OCI-M2 (cell line): Measurements from ENCODE around the gene RANBP17.
"Not testable (repeated sequence)": the region's sequence is repeated elsewhere in the genome, so short reads cannot be mapped to it uniquely, and the experiment has no call there.

Experiments used
- DNase-seq: peaks from one replicate; lab custom pipeline; 2025; ENCODE audit not compliant: unreplicated experiment; lab: John Stamatoyannopoulos, UW

Gene RANBP17

GRCh38 chr5:170861917-170862766 lies at the start of gene RANBP17:
TSS of gene RANBP17 (plus strand) at chr5:170862018.
- DNase-seq: no peak

- DNase-seq: no peak
These were observed 48.6 kb upstream of the RANBP17 start for GRCh38 chr5:170813231-170813630.

GRCh38 chr5:170817195-170817594 lies 44.6 kb upstream of the RANBP17 start:
- no peak for DNase-seq

- DNase-seq: no peak
These were observed 43.6 kb upstream of the RANBP17 start for GRCh38 chr5:170818232-170818631.

GRCh38 chr5:170819824-170820223 lies 42.0 kb upstream of the RANBP17 start:
- DNase-seq: no peak

GRCh38 chr5:170821257-170821800 lies 40.5 kb upstream of the RANBP17 start:
- DNase-seq: no peak

GRCh38 chr5:170826117-170826516 lies 35.7 kb upstream of the RANBP17 start:
- DNase-seq: no peak

- no peak for DNase-seq
These were observed 29.6 kb upstream of the RANBP17 start for GRCh38 chr5:170832241-170832640.

- not testable (repeated sequence) for DNase-seq
These were observed 27.8 kb upstream of the RANBP17 start for GRCh38 chr5:170833981-170834380.

- DNase-seq: no peak
These were observed 25.6 kb upstream of the RANBP17 start for GRCh38 chr5:170836226-170836625.

GRCh38 chr5:170843870-170844269 lies 17.9 kb upstream of the RANBP17 start:
- DNase-seq: no peak

GRCh38 chr5:170844651-170845050 lies 17.2 kb upstream of the RANBP17 start:
- DNase-seq: no peak

GRCh38 chr5:170846416-170846815 lies 15.4 kb upstream of the RANBP17 start:
- no peak for DNase-seq

- DNase-seq: no peak
These were observed 15.0 kb upstream of the RANBP17 start for GRCh38 chr5:170846846-170847245.

- no peak for DNase-seq
These were observed 13.8 kb upstream of the RANBP17 start for GRCh38 chr5:170848033-170848432.

- no peak for DNase-seq
These were observed 12.4 kb upstream of the RANBP17 start for GRCh38 chr5:170849374-170849773.

GRCh38 chr5:170854566-170854965 lies 7.3 kb upstream of the RANBP17 start:
- no peak for DNase-seq

GRCh38 chr5:170857066-170857465 lies 4.8 kb upstream of the RANBP17 start:
- DNase-seq: no peak

GRCh38 chr5:170860415-170860814 lies 1.4 kb upstream of the RANBP17 start:
- no peak for DNase-seq

GRCh38 chr5:170860818-170861666 lies 776 bp upstream of the RANBP17 start:
- DNase-seq: no peak

- DNase-seq: no peak
These were observed 226 bp upstream of the RANBP17 start for GRCh38 chr5:170861667-170861916.

- DNase-seq: no peak
These were observed 1.8 kb downstream of the RANBP17 start for GRCh38 chr5:170863646-170864045.
